H9 (cell line): Measurements from ENCODE around the gene MSL1. TPM values are rescaled to one million over a fixed set of nuclear protein-coding genes. Genes with fewer than 3 reads are reported as not detected.

Experiments used
- DNase-seq: peaks from one replicate; pipeline ENCODE4 v3.0.0-alpha.2; 2017
- H2AFZ ChIP-seq: one replicate; pipeline ENCODE4 v1.6.1; 2013; ENCODE audit warnings: mild to moderate bottlenecking, low read length, control low read depth, moderate library complexity
- H2AK5ac ChIP-seq: 2 replicates; pipeline ENCODE4 v1.6.1; 2013; ENCODE audit warnings: low read length, control low read depth, mixed read lengths; ENCODE audit not compliant: insufficient read length
- H2BK120ac ChIP-seq: one replicate; pipeline ENCODE4 v1.6.1; 2013; ENCODE audit warnings: low read depth, mild to moderate bottlenecking, low read length, control low read depth, inconsistent platforms; ENCODE audit not compliant: poor library complexity, severe bottlenecking
- H2BK12ac ChIP-seq: 2 replicates; pipeline ENCODE4 v1.6.1; 2013; ENCODE audit warnings: low read length, control low read depth, mixed read lengths, low read depth; ENCODE audit not compliant: insufficient read length
- H2BK15ac ChIP-seq: 2 replicates; pipeline ENCODE4 v1.6.1; 2013; ENCODE audit warnings: low read depth, low read length, control low read depth
- H2BK20ac ChIP-seq: one replicate; pipeline ENCODE4 v1.6.1; 2013; ENCODE audit warnings: low read depth, mild to moderate bottlenecking, low read length, control low read depth, inconsistent platforms; ENCODE audit not compliant: poor library complexity, severe bottlenecking
- H2BK5ac ChIP-seq: 2 replicates; pipeline ENCODE4 v1.6.1; 2013; ENCODE audit warnings: low read length, control low read depth, mixed read lengths; ENCODE audit not compliant: insufficient read length
- H3K14ac ChIP-seq: 2 replicates; pipeline ENCODE4 v1.6.1; 2013; ENCODE audit warnings: low read length, control low read depth; ENCODE audit not compliant: insufficient read depth
- H3K18ac ChIP-seq: 2 replicates; pipeline ENCODE4 v1.6.1; 2013; ENCODE audit warnings: low read depth, mild to moderate bottlenecking, mixed read lengths, low read length, control low read depth; ENCODE audit not compliant: insufficient read length
- H3K23ac ChIP-seq: 2 replicates; pipeline ENCODE4 v1.6.1; 2013; ENCODE audit warnings: low read length, control low read depth, mixed read lengths, low read depth; ENCODE audit not compliant: insufficient read length
- H3K23me2 ChIP-seq: 2 replicates; pipeline ENCODE4 v1.6.1; 2013; ENCODE audit warnings: low read depth, mild to moderate bottlenecking, mixed read lengths, low read length, control low read depth; ENCODE audit not compliant: insufficient read length, poor library complexity, severe bottlenecking
- H3K27ac ChIP-seq: 2 replicates; pipeline ENCODE4 v1.5.1; 2013; ENCODE audit warnings: low read length, control low read depth, mixed read lengths, low read depth; ENCODE audit not compliant: insufficient read length
- H3K27me3 ChIP-seq: 2 replicates; pipeline ENCODE4 v1.6.1; 2013; ENCODE audit warnings: low read length, control low read depth, inconsistent platforms; ENCODE audit not compliant: insufficient read depth
- H3K4ac ChIP-seq: 2 replicates; pipeline ENCODE4 v1.6.1; 2013; ENCODE audit warnings: low read depth, mild to moderate bottlenecking, control low read depth, inconsistent platforms, low read length, moderate library complexity
- H3K4me1 ChIP-seq: 2 replicates; pipeline ENCODE4 v1.6.1; 2013; ENCODE audit warnings: low read length, control low read depth, inconsistent platforms; ENCODE audit not compliant: insufficient read depth
- H3K4me2 ChIP-seq: 2 replicates; pipeline ENCODE4 v1.6.1; 2013; ENCODE audit warnings: low read length, control low read depth, mixed read lengths; ENCODE audit not compliant: insufficient read length, insufficient read depth
- H3K56ac ChIP-seq: 2 replicates; pipeline ENCODE4 v1.6.1; 2013; ENCODE audit warnings: low read depth, mild to moderate bottlenecking, mixed read lengths, low read length, control low read depth; ENCODE audit not compliant: insufficient read length
- H3K79me1 ChIP-seq: 2 replicates; pipeline ENCODE4 v1.6.1; 2013; ENCODE audit warnings: low read depth, mild to moderate bottlenecking, moderate library complexity, low read length, control low read depth, inconsistent platforms; ENCODE audit not compliant: insufficient read depth, poor library complexity, severe bottlenecking
- H3K79me2 ChIP-seq: 2 replicates; pipeline ENCODE4 v1.6.1; 2013; ENCODE audit warnings: low read length, control low read depth, inconsistent platforms; ENCODE audit not compliant: insufficient read depth
- H3K9ac ChIP-seq: 2 replicates; pipeline ENCODE4 v1.6.1; 2013; ENCODE audit warnings: low read length, control low read depth, mixed read lengths; ENCODE audit not compliant: insufficient read length; ENCODE audit errors: extremely low read depth
- H3K9me3 ChIP-seq: one replicate; pipeline ENCODE4 v1.6.1; 2013; ENCODE audit warnings: low read depth, low read length, inconsistent platforms; ENCODE audit not compliant: control insufficient read depth
- H3T11ph ChIP-seq: one replicate; pipeline ENCODE4 v1.6.1; 2013; ENCODE audit warnings: mild to moderate bottlenecking, low read length, control low read depth, inconsistent platforms
- H4K20me1 ChIP-seq: one replicate; pipeline ENCODE4 v1.6.1; 2013; ENCODE audit not compliant: control insufficient read depth, insufficient read length, insufficient read depth
- H4K5ac ChIP-seq: 2 replicates; pipeline ENCODE4 v1.6.1; 2013; ENCODE audit warnings: low read depth, mild to moderate bottlenecking, mixed read lengths, low read length, control low read depth; ENCODE audit not compliant: insufficient read length
- H4K8ac ChIP-seq: replicated peaks from 2 replicates; pipeline ENCODE4 v1.6.1; 2013; ENCODE audit warnings: low read length, control low read depth, mixed read lengths, low read depth; ENCODE audit not compliant: insufficient read length
- H4K91ac ChIP-seq: 2 replicates; pipeline ENCODE4 v1.6.1; 2013; ENCODE audit warnings: low read depth, mild to moderate bottlenecking, moderate library complexity, mixed read lengths, low read length, control low read depth; ENCODE audit not compliant: insufficient read length
- H3K27ac Mint-ChIP-seq, 3 experiments: 2 replicates in 2 of 3; 3 replicates in 1 of 3; pipeline ENCODE4 v1.8.0; 2020 to 2021; ENCODE audit warnings: mixed read lengths in 3 of 3, mild to moderate bottlenecking in 1 of 3, moderate library complexity in 1 of 3
- H3K27me3 Mint-ChIP-seq: 2 replicates; pipeline ENCODE4 v1.8.0; 2021; ENCODE audit warnings: low read depth, mild to moderate bottlenecking, moderate library complexity, mixed read lengths
- H3K36me3 Mint-ChIP-seq, 3 experiments: 2 replicates in 2 of 3; 3 replicates in 1 of 3; pipeline ENCODE4 v1.8.0; 2020 to 2021; ENCODE audit warnings: low read depth in 3 of 3, mixed read lengths in 3 of 3; ENCODE audit not compliant: insufficient read depth in 1 of 3
- H3K4me1 Mint-ChIP-seq, 2 experiments: 2 replicates each; pipeline ENCODE4 v1.8.0; 2020; ENCODE audit warnings: mixed read lengths in 2 of 2
- H3K4me3 Mint-ChIP-seq, 2 experiments: 2 replicates in 1 of 2; 3 replicates in 1 of 2; pipeline ENCODE4 v1.8.0; 2020 to 2021; ENCODE audit warnings: mild to moderate bottlenecking in 2 of 2, mixed read lengths in 2 of 2, moderate library complexity in 1 of 2
- H3K9me3 Mint-ChIP-seq, 2 experiments: 2 replicates in 1 of 2; 3 replicates in 1 of 2; pipeline ENCODE4 v1.8.0; 2020; ENCODE audit warnings: mild to moderate bottlenecking in 2 of 2, mixed read lengths in 2 of 2, moderate library complexity in 1 of 2
- WGBS: extraction: QIAGEN DNeasy Blood & Tissue Kit; methylation state at CpG from one replicate; pipeline ENCODE4 v1.1.7; 2013; ENCODE audit warnings: missing lambda C conversion rate, low lambda C conversion rate, mixed read lengths; ENCODE audit not compliant: insufficient read length; ENCODE audit errors: extremely low coverage; 5-methylcytosine and 5-hydroxymethylcytosine counted together
- total RNA-seq: library from RNA; stranded (reverse); gene quantifications from 2 replicates; pipeline ENCODE4 v1.2.1, GENCODE V29; 2021
- TF ChIP-seq, protein P1 (sequence below): fragments of 200-600 bp; sonication (generic); conservative IDR thresholded peaks from 3 replicates; pipeline ENCODE4 v1.8.0; 2021; ENCODE audit warnings: antibody characterized with exemption, mild to moderate bottlenecking

MSL1 gene
- total RNA-seq, 1 experiment from 2014 or later: 105 TPM

DNA sequence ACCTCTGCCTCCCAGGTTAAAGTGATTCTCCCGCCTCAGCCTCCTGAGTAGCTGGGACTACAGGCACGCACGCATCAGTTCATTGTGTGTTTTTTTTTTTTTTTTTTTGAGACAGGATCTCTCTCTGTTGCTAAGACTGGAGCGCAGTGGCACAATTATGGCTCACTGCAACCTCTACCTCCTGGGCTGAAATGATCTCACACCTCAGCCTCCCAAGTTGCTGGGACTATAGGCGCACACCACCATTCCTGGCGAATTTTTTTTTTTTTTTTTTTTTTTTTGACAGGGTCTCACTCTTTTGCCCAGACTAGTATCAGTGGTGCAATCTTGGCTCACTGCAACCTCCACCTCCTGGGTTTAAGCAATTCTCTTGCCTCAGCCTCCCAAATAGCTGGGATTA is 37.7 kb downstream of the MSL1 start:
- peaks cover 6% of the 10 kb centered on the region for H3K79me1 ChIP-seq
- no peak overlapping the region for H2BK12ac ChIP-seq
- no peaks in the 10 kb centered on the region for H3K27me3 ChIP-seq
- H4K91ac ChIP-seq: no peak overlapping the region
- H3K4me2 ChIP-seq: no peak overlapping the region
- no peaks in the 10 kb centered on the region for H3K9me3 ChIP-seq
- no peak overlapping the region for H3K9ac ChIP-seq
- H4K20me1 ChIP-seq: no peaks in the 10 kb centered on the region
- H2BK5ac ChIP-seq: no peak overlapping the region
- H2BK120ac ChIP-seq: no peak overlapping the region
- Mint-ChIP-seq H3K4me3 (no peak overlapping the region), H3K27ac (no peak overlapping the region), H3K4me1 (no peaks in the 10 kb centered on the region), H3K9me3 (no peaks in the 10 kb centered on the region), H3K27me3 (no peaks in the 10 kb centered on the region), H3K36me3 (peaks cover 25 to 66% (median 53%) of the 10 kb centered on the region in 3 experiments)
- no peak overlapping the region for H3K18ac ChIP-seq
- H2BK20ac ChIP-seq: no peak overlapping the region
- H4K8ac ChIP-seq: no peak overlapping the region
- H4K5ac ChIP-seq: no peak overlapping the region
- no peak overlapping the region for H3T11ph ChIP-seq
- DNase-seq: no peak
- no peaks in the 10 kb centered on the region for H3K4me1 ChIP-seq
- H3K79me2 ChIP-seq: no peaks in the 10 kb centered on the region; the same call in 1 of the 2 replicates
- TF ChIP-seq, protein P1, sequence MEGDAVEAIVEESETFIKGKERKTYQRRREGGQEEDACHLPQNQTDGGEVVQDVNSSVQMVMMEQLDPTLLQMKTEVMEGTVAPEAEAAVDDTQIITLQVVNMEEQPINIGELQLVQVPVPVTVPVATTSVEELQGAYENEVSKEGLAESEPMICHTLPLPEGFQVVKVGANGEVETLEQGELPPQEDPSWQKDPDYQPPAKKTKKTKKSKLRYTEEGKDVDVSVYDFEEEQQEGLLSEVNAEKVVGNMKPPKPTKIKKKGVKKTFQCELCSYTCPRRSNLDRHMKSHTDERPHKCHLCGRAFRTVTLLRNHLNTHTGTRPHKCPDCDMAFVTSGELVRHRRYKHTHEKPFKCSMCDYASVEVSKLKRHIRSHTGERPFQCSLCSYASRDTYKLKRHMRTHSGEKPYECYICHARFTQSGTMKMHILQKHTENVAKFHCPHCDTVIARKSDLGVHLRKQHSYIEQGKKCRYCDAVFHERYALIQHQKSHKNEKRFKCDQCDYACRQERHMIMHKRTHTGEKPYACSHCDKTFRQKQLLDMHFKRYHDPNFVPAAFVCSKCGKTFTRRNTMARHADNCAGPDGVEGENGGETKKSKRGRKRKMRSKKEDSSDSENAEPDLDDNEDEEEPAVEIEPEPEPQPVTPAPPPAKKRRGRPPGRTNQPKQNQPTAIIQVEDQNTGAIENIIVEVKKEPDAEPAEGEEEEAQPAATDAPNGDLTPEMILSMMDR: no peak
- no peak overlapping the region for H2AK5ac ChIP-seq
- no peak overlapping the region for H2BK15ac ChIP-seq
- no peak overlapping the region for H3K4ac ChIP-seq
- H3K23ac ChIP-seq: no peak overlapping the region
- no peaks in the 10 kb centered on the region for H3K23me2 ChIP-seq
- H2AFZ ChIP-seq: no peak overlapping the region
- no peak overlapping the region for H3K27ac ChIP-seq
- no peak overlapping the region for H3K56ac ChIP-seq
- H3K14ac ChIP-seq: no peak overlapping the region
- no CpG with 5 or more reads among the region's 6 CpGs for WGBS
